Measurements from ENCODE around the gene KRTAP5-3. TPM values are rescaled to one million over a fixed set of nuclear protein-coding genes. Genes with fewer than 3 reads are reported as not detected.

KRTAP5-3 gene
- total and polyA plus RNA-seq, 2 donors (not counting 3 experiments of a cell fraction or from before 2014, with no cell fraction given): not detected

GRCh38 chr11:1567052-1567720, 41.1 kb downstream of the KRTAP5-3 start:
- Histone ChIP-seq H3K27me3 (ENCODE audit: control insufficient read depth in 2 of 2, insufficient read depth in 2 of 2, low read length in 2 of 2) (no peaks in the 10 kb centered on the region), H3K4me1 (ENCODE audit: control insufficient read depth, extremely low read depth, insufficient read depth, low read length) (peaks cover 2% of the 10 kb centered on the region), H3K4me3 (replicated peaks in 1 of 3; ENCODE audit: insufficient read depth in 1 of 3, low read depth in 1 of 3, low read length in 3 of 3) (no peak overlapping the region), H3K79me2 (ENCODE audit: control insufficient read depth, insufficient read depth, low read length) (no peaks in the 10 kb centered on the region), H3K4me2 (ENCODE audit: insufficient read depth, low read length) (no peak overlapping the region), H2AFZ (ENCODE audit: low read depth, low read length) (no peak overlapping the region), H3K9me3 (replicated peaks; ENCODE audit: control insufficient read depth, insufficient read depth, low read length) (no peaks in the 10 kb centered on the region), H4K20me1 (replicated peaks; ENCODE audit: control insufficient read depth, extremely low read depth, insufficient read depth, low read length) (no peaks in the 10 kb centered on the region), H3K27ac (ENCODE audit: insufficient read depth, low read depth, low read length) (no peak overlapping the region), H3K36me3 (ENCODE audit: control insufficient read depth in 2 of 2, extremely low read depth in 1 of 2, insufficient read depth in 2 of 2, low read length in 2 of 2) (no peaks in the 10 kb centered on the region), H3K9ac (replicated peaks; ENCODE audit: extremely low read depth, insufficient read depth, low read length) (no peak overlapping the region), H3K9me1 (replicated peaks; ENCODE audit: control insufficient read depth, extremely low read depth, insufficient read depth, low read length) (no peaks in the 10 kb centered on the region)
- DNase-seq (ENCODE audit: low read depth, low spot score) (no peak), FAIRE-seq (no peak)
- ChIA-PET POLR2A (no interaction called here), CTCF (interaction anchor here (5.2 to 5.5 kb wide), 2 partner anchors 7 to 21 kb away, joined by 24 to 36 read pairs; no protein-coding TSS in a partner anchor)
- BruUV-seq (replicated peaks): no TSS peak
- no peak for TF ChIP-seq GATA2 (IDR thresholded peaks at IDR 0.05; ENCODE audit: insufficient read depth, insufficient read length, low read depth, low read length)
- TF ChIP-seq MYC (IDR thresholded peaks at IDR 0.05; ENCODE audit: low read depth, low read length): no peak
- TF ChIP-seq POLR2A (IDR thresholded peaks at IDR 0.05; ENCODE audit: low read depth, low read length): no peak
- no peak for TF ChIP-seq POLR2AphosphoS5 (IDR thresholded peaks at IDR 0.05; ENCODE audit: insufficient read depth, low read depth, low read length)
- no peak for TF ChIP-seq CTCF (IDR thresholded peaks at IDR 0.05; ENCODE audit: extremely low read depth in 1 of 2, insufficient read depth in 1 of 2, low read depth in 1 of 2, low read length in 2 of 2)
- no peak for TF ChIP-seq MAX (IDR thresholded peaks at IDR 0.05; ENCODE audit: insufficient read depth, insufficient read length)
- no peak for TF ChIP-seq JUN (IDR thresholded peaks at IDR 0.05; ENCODE audit: borderline replicate concordance, insufficient read depth, insufficient read length, low read depth)
- TF ChIP-seq EZH2 (IDR thresholded peaks at IDR 0.05; ENCODE audit: borderline replicate concordance, low read depth, low read length, severe bottlenecking): no peak
- TF ChIP-seq FOS (IDR thresholded peaks at IDR 0.05; ENCODE audit: borderline replicate concordance, insufficient read depth, low read length): no peak
- dilution Hi-C loops (cut with MboI; ENCODE audit: extremely low pct_ligation_motif_present, low sequenced_read_pairs) (no loop called here), intact Hi-C loops (cut with micrococcal nuclease) (no loop called here)
